Measurements from ENCODE around the gene ZBTB8OS. TPM values are rescaled to one million over a fixed set of nuclear protein-coding genes. Genes with fewer than 3 reads are reported as not detected.

The ZBTB8OS gene
- total and polyA plus RNA-seq, 2 of the 8 experiments (the other 6 are each of a cell fraction or from before 2014, with no cell fraction given) = 68.0 to 74.2 TPM

- H4K8ac ChIP-seq (ENCODE audit: extremely low read depth, insufficient read depth, low read length) = no peak overlapping the region
- no peak for TF ChIP-seq FOSL1 (IDR thresholded peaks at IDR 0.05; ENCODE audit: insufficient read depth, low read depth, low read length)
- TF ChIP-seq SP4 (IDR thresholded peaks at IDR 0.05; ENCODE audit: low read length) = no peak
- TF ChIP-seq RAD21 (IDR thresholded peaks at IDR 0.05 in 1 of 2, conservative IDR thresholded peaks at IDR 0.05 in 1 of 2; ENCODE audit: low read depth in 2 of 2, low read length in 2 of 2) = no peak
- TF ChIP-seq SAP30 (IDR thresholded peaks at IDR 0.05; ENCODE audit: insufficient read depth, insufficient replicate concordance, low read length) = no peak
- TF ChIP-seq BCL11A (IDR thresholded peaks at IDR 0.05; ENCODE audit: low read depth in 2 of 2, low read length in 2 of 2) = no peak
- no peak for TF ChIP-seq MAFK (IDR thresholded peaks at IDR 0.05; ENCODE audit: low read depth, low read length)
- no peak for TF ChIP-seq GABPA (IDR thresholded peaks at IDR 0.05; ENCODE audit: borderline replicate concordance, insufficient read depth, low read length)
- no peak for TF ChIP-seq ATF3 (IDR thresholded peaks at IDR 0.05; ENCODE audit: insufficient read depth, low read depth, low read length)
- TF ChIP-seq RNF2 (IDR thresholded peaks at IDR 0.05; ENCODE audit: borderline replicate concordance, low read depth, low read length, missing control alignments, poor library complexity, severe bottlenecking) = no peak
- no peak for TF ChIP-seq SP2 (IDR thresholded peaks at IDR 0.05; ENCODE audit: low read length)
Measured at GRCh38 chr1:32600034-32600433, 50.3 kb downstream of the ZBTB8OS start.

More at GRCh38 chr1:32600034-32600433, 50.3 kb downstream of the ZBTB8OS start:
- peaks cover 0 to 2% of the 10 kb centered on the region in 2 experiments for H4K20me1 ChIP-seq (replicated peaks in 1 of 2; ENCODE audit: control insufficient read depth in 1 of 2, insufficient read depth in 2 of 2, low read length in 2 of 2)
- FAIRE-seq (no peak), DNase-seq (ENCODE audit: low read depth in 1 of 2, low spot score in 2 of 2) (no peak)
- peaks cover 0 to 14% (median 4%) of the 10 kb centered on the region in 4 experiments; a peak in 4 of 8 replicates for H3K36me3 ChIP-seq (ENCODE audit: control insufficient read depth in 2 of 4, insufficient read depth in 4 of 4, low read length in 3 of 4)
- no peaks in the 10 kb centered on the region for H3K9me3 ChIP-seq (ENCODE audit: insufficient read depth in 2 of 2, low read depth in 1 of 2, low read length in 1 of 2)
- no peak overlapping the region for H2BK20ac ChIP-seq (ENCODE audit: low read length)
- no peaks in the 10 kb centered on the region for H3K23me2 ChIP-seq (ENCODE audit: low read depth, low read length)
- ChIA-PET POLR2A (ENCODE audit: partially characterized antibody) (interaction anchor here (1.6 kb wide), 1 partner anchor 10 kb away, joined by 3 read pairs; no protein-coding TSS in a partner anchor), CTCF (ENCODE audit: partially characterized antibody) (interaction anchor here (0.8 to 2.9 kb wide), 3 partner anchors 12 to 200 kb away, joined by 3 to 18 read pairs (median 3); no protein-coding TSS in a partner anchor)
- no peak overlapping the region for H2AFZ ChIP-seq (ENCODE audit: low read length)
- no peak overlapping the region for H4K91ac ChIP-seq (replicated peaks; ENCODE audit: insufficient read length, low read length)
- no peak overlapping the region for H3K56ac ChIP-seq (replicated peaks; ENCODE audit: insufficient read length, low read depth, low read length)
- H2BK12ac ChIP-seq (ENCODE audit: low read depth, low read length) = no peak overlapping the region
- H3K4me1 ChIP-seq (replicated peaks in 1 of 4; ENCODE audit: control insufficient read depth in 3 of 4, insufficient read depth in 4 of 4, low read length in 3 of 4) = no peaks in the 10 kb centered on the region
- no peak overlapping the region for H3K18ac ChIP-seq (ENCODE audit: extremely low read depth, low read length)
- no peaks in the 10 kb centered on the region for H3K79me1 ChIP-seq (ENCODE audit: low read depth, low read length)
- WGBS, 2 experiments (ENCODE audit: extremely low coverage in 1 of 2, insufficient coverage in 1 of 2, insufficient read length in 1 of 2, insufficient replicate concordance in 2 of 2, low coverage in 1 of 2, low lambda C conversion rate in 2 of 2, missing lambda C conversion rate in 1 of 2) = 92% methylated on average over 2 of the region's 2 CpGs; no CpG with 5 or more reads in 1 of the 2 experiments
- H3K14ac ChIP-seq (ENCODE audit: insufficient read length) = no peak overlapping the region
- H3K23ac ChIP-seq (ENCODE audit: insufficient read length) = no peak overlapping the region
- H4K5ac ChIP-seq (ENCODE audit: insufficient read length, low read depth, low read length) = no peak overlapping the region
- H3K9ac ChIP-seq (replicated peaks in 1 of 4; ENCODE audit: extremely low read depth in 1 of 4, low read depth in 3 of 4, low read length in 3 of 4) = no peak overlapping the region
- H3K4me2 ChIP-seq (ENCODE audit: insufficient read depth in 1 of 2, low read depth in 2 of 2, low read length in 2 of 2) = no peak overlapping the region
- no peak overlapping the region for H2BK15ac ChIP-seq (ENCODE audit: low read length)
- no peak overlapping the region for H3K4me3 ChIP-seq (ENCODE audit: extremely low read depth in 1 of 4, insufficient read depth in 2 of 4, low read depth in 3 of 4, low read length in 4 of 4)
- H3K79me2 ChIP-seq (ENCODE audit: control insufficient read depth in 1 of 2, insufficient read depth in 2 of 2, low read length in 2 of 2) = no peaks in the 10 kb centered on the region
- no peak overlapping the region for H3K4ac ChIP-seq (replicated peaks; ENCODE audit: insufficient read length, low read depth, low read length)
- H3K27me3 ChIP-seq (replicated peaks in 1 of 4; ENCODE audit: control insufficient read depth in 3 of 4, extremely low read depth in 1 of 4, insufficient read depth in 3 of 4, low read length in 3 of 4) = no peaks in the 10 kb centered on the region
- H3K27ac ChIP-seq (ENCODE audit: low read depth, low read length) = no peak overlapping the region
- no peak overlapping the region for H2BK120ac ChIP-seq (replicated peaks; ENCODE audit: low read depth, low read length)
- H2BK5ac ChIP-seq (ENCODE audit: low read depth, low read length) = no peak overlapping the region
- no peak overlapping the region for H2AK5ac ChIP-seq (ENCODE audit: low read depth, low read length)

Data from H1 (cell line).